Astrocyte (in vitro differentiated cells and primary cell): ENCODE results near the gene CACNB1. TPM values are rescaled to one million over a fixed set of nuclear protein-coding genes. Genes with fewer than 3 reads are reported as not detected.

Experiments
- DNase-seq: peaks from one replicate; pipeline ENCODE4 v3.0.0-alpha.2; 2010; ENCODE audit warnings: low read depth
- FAIRE-seq: peaks from 2 replicates; lab custom pipeline; 2011; peaks lifted over from hg19 to GRCh38; lab: Jason Lieb, UNC
- H2AFZ ChIP-seq: 2 replicates; pipeline ENCODE4 v1.6.0; 2012; ENCODE audit warnings: low read depth, low read length, inconsistent platforms
- H3K27ac ChIP-seq: 2 replicates; pipeline ENCODE4 v1.5.1; 2011; ENCODE audit warnings: low read depth, low read length, inconsistent platforms
- H3K27me3 ChIP-seq: 2 replicates; pipeline ENCODE4 v1.6.0; 2011; ENCODE audit warnings: low read length, inconsistent platforms; ENCODE audit not compliant: insufficient read depth
- H3K36me3 ChIP-seq: 2 replicates; pipeline ENCODE4 v1.5.1; 2011; ENCODE audit warnings: low read length, inconsistent platforms; ENCODE audit not compliant: insufficient read depth
- H3K4me1 ChIP-seq: 2 replicates; pipeline ENCODE4 v1.5.1; 2011; ENCODE audit warnings: low read length, inconsistent platforms; ENCODE audit not compliant: insufficient read depth
- H3K4me2 ChIP-seq: 2 replicates; pipeline ENCODE4 v1.6.0; 2012; ENCODE audit warnings: low read length, inconsistent platforms
- H3K4me3 ChIP-seq: 2 replicates; pipeline ENCODE4 v1.5.1; 2011; ENCODE audit warnings: low read depth, mild to moderate bottlenecking, low read length, inconsistent platforms; ENCODE audit not compliant: insufficient read depth
- H3K79me2 ChIP-seq: 2 replicates; pipeline ENCODE4 v1.6.0; 2012; ENCODE audit warnings: mild to moderate bottlenecking, low read length, inconsistent platforms; ENCODE audit not compliant: insufficient read depth
- H3K9ac ChIP-seq: 2 replicates; pipeline ENCODE4 v1.6.0; 2012; ENCODE audit warnings: mild to moderate bottlenecking, low read length, inconsistent platforms
- H3K9me3 ChIP-seq: 2 replicates; pipeline ENCODE4 v1.5.1; 2012; ENCODE audit warnings: low read depth, mild to moderate bottlenecking, low read length, inconsistent platforms; ENCODE audit not compliant: insufficient read depth
- H4K20me1 ChIP-seq: 2 replicates; pipeline ENCODE4 v1.6.0; 2012; ENCODE audit warnings: low read length, inconsistent platforms; ENCODE audit not compliant: insufficient read depth
- H3K27ac Mint-ChIP-seq: one replicate; pipeline ENCODE4 v1.8.0; 2021; ENCODE audit warnings: mild to moderate bottlenecking, mixed read lengths; ENCODE audit not compliant: unreplicated experiment
- H3K27me3 Mint-ChIP-seq: one replicate; pipeline ENCODE4 v1.8.0; 2021; ENCODE audit warnings: low read depth, mixed read lengths; ENCODE audit not compliant: unreplicated experiment
- H3K36me3 Mint-ChIP-seq: one replicate; pipeline ENCODE4 v1.8.0; 2021; ENCODE audit warnings: low read depth, mixed read lengths; ENCODE audit not compliant: unreplicated experiment
- H3K4me1 Mint-ChIP-seq: one replicate; pipeline ENCODE4 v1.8.0; 2021; ENCODE audit warnings: low read depth, mixed read lengths; ENCODE audit not compliant: unreplicated experiment
- H3K4me3 Mint-ChIP-seq: one replicate; pipeline ENCODE4 v1.8.0; 2021; ENCODE audit warnings: mild to moderate bottlenecking, moderate library complexity, mixed read lengths; ENCODE audit not compliant: unreplicated experiment
- H3K9me3 Mint-ChIP-seq: one replicate; pipeline ENCODE4 v1.8.0; 2021; ENCODE audit warnings: mild to moderate bottlenecking, mixed read lengths; ENCODE audit not compliant: unreplicated experiment
- CTCF ChIP-seq: IDR thresholded peaks from 2 replicates; pipeline ENCODE4 v1.5.1; 2011; ENCODE audit warnings: low read depth, mild to moderate bottlenecking, inconsistent platforms, low read length, moderate library complexity; ENCODE audit not compliant: insufficient read depth
- EZH2 ChIP-seq: IDR thresholded peaks from 2 replicates; pipeline ENCODE4 v1.6.1; 2012; ENCODE audit warnings: mild to moderate bottlenecking, low read length, inconsistent platforms; ENCODE audit not compliant: insufficient read depth
- total RNA-seq: library from RNA; stranded (reverse); gene quantifications from 2 replicates; pipeline ENCODE4 v1.2.1, GENCODE V29; 2021

Gene CACNB1
- total RNA-seq, 1 donor from 2014 or later = 16.6 TPM

DNA sequence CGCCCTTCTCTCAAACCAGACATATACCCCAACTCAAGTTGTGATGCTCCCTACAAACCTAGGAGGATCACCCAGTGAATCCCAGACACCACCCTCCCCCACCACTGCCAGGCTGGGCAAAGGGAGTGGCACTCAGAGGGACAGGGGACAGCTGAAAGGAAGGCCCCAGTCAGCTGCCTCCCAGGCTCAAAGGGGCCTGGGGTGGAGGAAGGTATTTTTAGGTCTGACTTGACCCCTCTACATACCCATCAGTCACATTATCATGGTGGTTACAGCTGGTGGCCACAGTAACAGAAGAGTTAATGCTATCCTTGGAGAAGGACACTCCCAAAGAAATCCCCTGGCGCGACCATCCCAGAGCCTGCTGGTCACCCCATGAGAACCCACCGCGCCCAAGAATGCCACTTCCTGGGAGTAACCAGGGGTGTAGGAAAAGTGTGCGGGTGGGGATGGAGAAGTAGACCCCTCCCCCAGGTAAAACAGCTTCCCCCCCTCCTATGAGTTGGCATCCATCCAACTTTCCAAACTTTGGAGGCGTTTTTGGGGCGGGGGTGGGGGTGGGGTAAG lies 1.1 kb downstream of the CACNB1 start:
- Histone ChIP-seq H3K4me2 (peak overlapping the region; percentile 91), H3K9ac (peak overlapping the region; percentile 37)
- FAIRE-seq = no peak

GRCh38 chr17:39195568-39196160 lies 1.8 kb downstream of the CACNB1 start:
- H3K4me1 Mint-ChIP-seq = peaks cover 15% of the 10 kb centered on the region
- H4K20me1 ChIP-seq = peaks cover 48% of the 10 kb centered on the region
- H3K27me3 Mint-ChIP-seq = peaks cover 3% of the 10 kb centered on the region
- peak overlapping the region; percentile 86 for H3K4me3 Mint-ChIP-seq
- H3K27ac Mint-ChIP-seq = no peak overlapping the region
- DNase-seq (peak; percentile 41), FAIRE-seq (no peak)
- H3K27ac ChIP-seq = no peak overlapping the region
- H3K36me3 ChIP-seq = peaks cover 14% of the 10 kb centered on the region
- H2AFZ ChIP-seq = no peak overlapping the region
- peak overlapping the region; percentile 91 for H3K4me2 ChIP-seq
- peaks cover 49% of the 10 kb centered on the region for H3K79me2 ChIP-seq
- peak overlapping the region; percentile 12 for H3K9ac ChIP-seq
- H3K4me1 ChIP-seq = peaks cover 23% of the 10 kb centered on the region
- peak overlapping the region; percentile 62 for H3K4me3 ChIP-seq
- H3K9me3 ChIP-seq = no peaks in the 10 kb centered on the region
- H3K9me3 Mint-ChIP-seq = no peaks in the 10 kb centered on the region
- H3K27me3 ChIP-seq = no peaks in the 10 kb centered on the region
- no peak for TF ChIP-seq EZH2
- TF ChIP-seq CTCF = no peak
- peaks cover 11% of the 10 kb centered on the region for H3K36me3 Mint-ChIP-seq

More for the DNA sequence above, 1.1 kb downstream of the CACNB1 start:
- Histone ChIP-seq H3K9me3 (no peaks in the 10 kb centered on the region), H2AFZ (no peak overlapping the region), H3K27me3 (no peaks in the 10 kb centered on the region), H3K4me3 (peak overlapping the region; percentile 62), H4K20me1 (peaks cover 55% of the 10 kb centered on the region), H3K36me3 (peaks cover 12% of the 10 kb centered on the region), H3K27ac (no peak overlapping the region), H3K79me2 (peaks cover 55% of the 10 kb centered on the region), H3K4me1 (peaks cover 29% of the 10 kb centered on the region)
- TF ChIP-seq EZH2 (no peak), CTCF (no peak)
- peak overlapping the region; percentile 86 for H3K4me3 Mint-ChIP-seq
- no peaks in the 10 kb centered on the region for H3K9me3 Mint-ChIP-seq
- DNase-seq = no peak
- peaks cover 15% of the 10 kb centered on the region for H3K36me3 Mint-ChIP-seq
- H3K27me3 Mint-ChIP-seq = peaks cover 3% of the 10 kb centered on the region
- H3K27ac Mint-ChIP-seq = no peak overlapping the region
- peaks cover 19% of the 10 kb centered on the region for H3K4me1 Mint-ChIP-seq
